ENCODE data around the gene KRT10.

DNA sequence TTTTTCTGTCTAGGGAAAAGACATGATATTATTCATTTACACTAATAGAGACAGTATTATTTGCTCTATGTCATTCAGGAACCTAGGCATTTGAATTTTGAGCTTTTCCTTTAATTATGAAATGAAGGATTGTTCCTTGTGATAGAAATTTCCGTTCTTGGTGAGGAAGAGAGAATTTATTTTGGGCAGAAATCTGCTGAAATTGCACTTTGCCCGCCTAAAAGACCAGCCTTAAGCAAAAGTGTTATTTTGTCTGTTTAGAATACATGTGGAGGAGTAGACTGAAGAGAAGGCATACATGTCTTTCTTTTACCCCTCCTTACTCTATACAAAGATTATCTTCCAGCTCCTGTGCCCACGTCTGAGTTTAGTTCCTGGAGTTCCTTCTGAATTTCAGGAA is 16.8 kb upstream of the KRT10 start:
- TF ChIP-seq CTCF (conservative IDR thresholded peaks at IDR 0.05; ENCODE audit: low read depth, low read length) (no peak), EZH2phosphoT487 (IDR thresholded peaks at IDR 0.05; ENCODE audit: borderline replicate concordance, low read length) (no peak)
